Mammary epithelial cell (primary cell): ENCODE data around the gene PSEN1.

Experiments
- EZH2 ChIP-seq: IDR thresholded peaks from 2 replicates; pipeline ENCODE4 v1.6.1; 2012; ENCODE audit warnings: low read length, inconsistent platforms, borderline replicate concordance
- TF ChIP-seq, protein P1 (sequence below), 2 donors: IDR thresholded peaks in 1 of 2; conservative IDR thresholded peaks in 1 of 2; 2 replicates each; pipeline ENCODE4 v1.5.1; 2011 to 2012; ENCODE audit warnings: inconsistent platforms in 2 of 2, low read length in 2 of 2, mild to moderate bottlenecking in 2 of 2, control low read depth in 1 of 2, low read depth in 1 of 2; ENCODE audit not compliant: insufficient read depth in 1 of 2; ENCODE audit errors: extremely low read depth in 1 of 2

DNA sequence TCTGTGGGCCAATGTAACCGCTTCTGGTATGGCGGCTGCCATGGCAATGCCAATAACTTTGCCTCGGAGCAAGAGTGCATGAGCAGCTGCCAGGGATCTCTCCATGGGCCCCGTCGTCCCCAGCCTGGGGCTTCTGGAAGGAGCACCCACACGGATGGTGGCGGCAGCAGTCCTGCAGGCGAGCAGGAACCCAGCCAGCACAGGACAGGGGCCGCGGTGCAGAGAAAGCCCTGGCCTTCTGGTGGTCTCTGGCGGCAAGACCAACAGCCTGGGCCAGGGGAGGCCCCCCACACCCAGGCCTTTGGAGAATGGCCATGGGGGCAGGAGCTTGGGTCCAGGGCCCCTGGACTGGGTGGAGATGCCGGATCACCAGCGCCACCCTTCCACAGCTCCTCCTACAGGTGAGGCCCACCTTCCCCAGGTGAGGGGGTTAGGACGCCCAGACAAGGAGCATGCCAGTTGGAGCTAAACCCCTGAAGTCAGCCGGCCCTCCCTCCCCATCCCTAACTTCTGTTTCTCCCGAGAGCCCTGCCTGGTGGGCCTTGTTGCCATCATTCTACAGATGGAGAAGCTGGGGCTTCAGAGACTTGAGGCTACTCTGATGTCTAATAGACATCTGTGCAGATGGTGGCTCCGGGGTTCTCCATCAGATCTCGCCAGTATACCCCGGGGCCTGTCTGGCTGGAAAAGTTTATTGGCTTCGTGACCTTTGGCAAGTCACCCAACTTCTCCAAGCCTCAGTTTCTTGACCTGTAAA lies 126.3 kb downstream of the PSEN1 start:
- TF ChIP-seq, protein P1, sequence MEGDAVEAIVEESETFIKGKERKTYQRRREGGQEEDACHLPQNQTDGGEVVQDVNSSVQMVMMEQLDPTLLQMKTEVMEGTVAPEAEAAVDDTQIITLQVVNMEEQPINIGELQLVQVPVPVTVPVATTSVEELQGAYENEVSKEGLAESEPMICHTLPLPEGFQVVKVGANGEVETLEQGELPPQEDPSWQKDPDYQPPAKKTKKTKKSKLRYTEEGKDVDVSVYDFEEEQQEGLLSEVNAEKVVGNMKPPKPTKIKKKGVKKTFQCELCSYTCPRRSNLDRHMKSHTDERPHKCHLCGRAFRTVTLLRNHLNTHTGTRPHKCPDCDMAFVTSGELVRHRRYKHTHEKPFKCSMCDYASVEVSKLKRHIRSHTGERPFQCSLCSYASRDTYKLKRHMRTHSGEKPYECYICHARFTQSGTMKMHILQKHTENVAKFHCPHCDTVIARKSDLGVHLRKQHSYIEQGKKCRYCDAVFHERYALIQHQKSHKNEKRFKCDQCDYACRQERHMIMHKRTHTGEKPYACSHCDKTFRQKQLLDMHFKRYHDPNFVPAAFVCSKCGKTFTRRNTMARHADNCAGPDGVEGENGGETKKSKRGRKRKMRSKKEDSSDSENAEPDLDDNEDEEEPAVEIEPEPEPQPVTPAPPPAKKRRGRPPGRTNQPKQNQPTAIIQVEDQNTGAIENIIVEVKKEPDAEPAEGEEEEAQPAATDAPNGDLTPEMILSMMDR (conservative IDR thresholded peaks at IDR 0.05 in 1 of 2, IDR thresholded peaks at IDR 0.05 in 1 of 2; ENCODE audit: extremely low read depth in 1 of 2, insufficient read depth in 1 of 2, low read depth in 1 of 2, low read length in 2 of 2): no peak
- no peak for TF ChIP-seq EZH2
